CD8-positive, alpha-beta memory T cell (primary cell): ENCODE measurements around the gene FRMD8. TPM values are rescaled to one million over a fixed set of nuclear protein-coding genes. Genes with fewer than 3 reads are reported as not detected.
A peak's percentile ranks its signal among the peaks of the same experiment; 100 is the strongest.

Source experiments
- CTCF ChIA-PET: fragments of 350-600 bp; sonication (Branson Sonifier 250); formaldehyde crosslinking; loops from one replicate; lab custom pipeline; 2021; ENCODE audit warnings: antibody characterized with exemption; lab: Charles Lee
- POLR2A ChIA-PET: fragments of 350-600 bp; sonication (Branson Sonifier 250); formaldehyde crosslinking; loops from one replicate; lab custom pipeline; 2021; ENCODE audit warnings: antibody characterized with exemption; lab: Charles Lee
- DNase-seq, 5 donors: peaks; one replicate each; pipeline versions ENCODE4 v3.0.0 to v3.0.0-alpha.2; 2020 to 2022; ENCODE audit warnings: mixed read lengths in 1 of 5
- H3K27ac ChIP-seq: one replicate; pipeline ENCODE4 v1.7.0; 2013; ENCODE audit warnings: low read depth, mild to moderate bottlenecking, low read length, moderate library complexity
- H3K27me3 ChIP-seq: 2 replicates; pipeline ENCODE4 v1.7.0; 2013; ENCODE audit warnings: low read length, mild to moderate bottlenecking; ENCODE audit not compliant: insufficient read depth, poor library complexity, severe bottlenecking
- H3K36me3 ChIP-seq: 2 replicates; pipeline ENCODE4 v1.7.0; 2013; ENCODE audit warnings: mild to moderate bottlenecking, low read length, moderate library complexity; ENCODE audit not compliant: insufficient read depth
- H3K4me1 ChIP-seq: 2 replicates; pipeline ENCODE4 v1.7.0; 2013; ENCODE audit warnings: mild to moderate bottlenecking, low read length, moderate library complexity; ENCODE audit not compliant: insufficient read depth
- H3K4me3 ChIP-seq: 2 replicates; pipeline ENCODE4 v1.7.0; 2013; ENCODE audit warnings: mild to moderate bottlenecking, low read length
- H3K9me3 ChIP-seq: 2 replicates; pipeline ENCODE4 v1.7.0; 2013; ENCODE audit warnings: mild to moderate bottlenecking, low read length
- H3K27ac Mint-ChIP-seq, 8 donors: one replicate each; pipeline ENCODE4 v1.8.0; 2020 to 2021; ENCODE audit warnings: mixed read lengths in 8 of 8, mild to moderate bottlenecking in 6 of 8, inconsistent platforms in 3 of 8, moderate library complexity in 3 of 8
- H3K27me3 Mint-ChIP-seq, 2 donors: one replicate each; pipeline ENCODE4 v1.8.0; 2020 to 2021; ENCODE audit warnings: mixed read lengths in 2 of 2, mild to moderate bottlenecking in 1 of 2, moderate library complexity in 1 of 2
- H3K36me3 Mint-ChIP-seq, 3 donors: one replicate each; pipeline ENCODE4 v1.8.0; 2020 to 2021; ENCODE audit warnings: mixed read lengths in 3 of 3, inconsistent platforms in 1 of 3, mild to moderate bottlenecking in 1 of 3
- H3K4me1 Mint-ChIP-seq, 3 donors: one replicate each; pipeline ENCODE4 v1.8.0; 2020 to 2021; ENCODE audit warnings: mixed read lengths in 3 of 3, inconsistent platforms in 1 of 3, mild to moderate bottlenecking in 1 of 3
- H3K4me3 Mint-ChIP-seq, 7 donors: one replicate each; pipeline ENCODE4 v1.8.0; 2020 to 2021; ENCODE audit warnings: mixed read lengths in 7 of 7, mild to moderate bottlenecking in 6 of 7, moderate library complexity in 4 of 7, inconsistent platforms in 2 of 7
- H3K9me3 Mint-ChIP-seq, 5 donors: one replicate each; pipeline ENCODE4 v1.8.0; 2020 to 2022; ENCODE audit warnings: mixed read lengths in 5 of 5, mild to moderate bottlenecking in 3 of 5, moderate library complexity in 2 of 5, inconsistent platforms in 1 of 5
- polyA plus RNA-seq: library from polyadenylated mRNA; unstranded; fragments of 300-500 nt; fragmentation: Illumina TruSeq; gene quantifications from one replicate; pipeline ENCODE4 v1.2.3, GENCODE V29; 2021
- total RNA-seq, 2 experiments: library from RNA; stranded (reverse); gene quantifications; one replicate each; pipeline ENCODE4 v1.2.3, GENCODE V29; 2021

The FRMD8 gene
- total and polyA plus RNA-seq, 3 experiments from 2014 or later = 44.9 to 60.6 (median 49.8) TPM

GRCh38 chr11:65400307-65401072, 14.1 kb downstream of the FRMD8 start:
- CTCF ChIA-PET = no interaction called here
- DNase-seq = no peak
- Mint-ChIP-seq H3K27ac (peak overlapping the region in 1 of 8 donors; percentile 33), H3K9me3 (no peaks in the 10 kb centered on the region), H3K36me3 (peaks cover 4 to 77% (median 4%) of the 10 kb centered on the region in 3 donors), H3K4me1 (peaks cover 0 to 6% (median 1%) of the 10 kb centered on the region in 3 donors), H3K4me3 (no peak overlapping the region), H3K27me3 (no peaks in the 10 kb centered on the region)
- Histone ChIP-seq H3K27me3 (no peaks in the 10 kb centered on the region), H3K4me3 (no peak overlapping the region), H3K4me1 (no peaks in the 10 kb centered on the region), H3K27ac (no peak overlapping the region), H3K36me3 (peaks cover 9% of the 10 kb centered on the region), H3K9me3 (no peaks in the 10 kb centered on the region)
- POLR2A ChIA-PET = interaction anchor here (0.8 kb wide), 1 partner anchor 100 kb away, joined by 3 read pairs; no protein-coding TSS in a partner anchor

GRCh38 chr11:65401073-65401802, 14.8 kb downstream of the FRMD8 start:
- ChIA-PET CTCF (no interaction called here), POLR2A (interaction anchor here (0.7 to 0.8 kb wide), 2 partner anchors 43 to 99 kb away, joined by 3 read pairs; no protein-coding TSS in a partner anchor)
- Mint-ChIP-seq H3K27ac (peak overlapping the region in 1 of 8 donors; percentile 65), H3K27me3 (no peaks in the 10 kb centered on the region), H3K4me1 (peaks cover 0 to 6% (median 1%) of the 10 kb centered on the region in 3 donors), H3K9me3 (no peaks in the 10 kb centered on the region), H3K4me3 (no peak overlapping the region), H3K36me3 (peaks cover 4 to 74% (median 4%) of the 10 kb centered on the region in 3 donors)
- Histone ChIP-seq H3K27me3 (no peaks in the 10 kb centered on the region), H3K4me3 (no peak overlapping the region), H3K27ac (no peak overlapping the region), H3K4me1 (no peaks in the 10 kb centered on the region), H3K36me3 (peaks cover 9% of the 10 kb centered on the region), H3K9me3 (no peaks in the 10 kb centered on the region)
- DNase-seq = no peak

GRCh38 chr11:65401803-65402248, 15.4 kb downstream of the FRMD8 start:
- H3K4me3 Mint-ChIP-seq = no peak overlapping the region
- no peaks in the 10 kb centered on the region for H3K4me1 ChIP-seq
- peaks cover 4 to 73% (median 4%) of the 10 kb centered on the region in 3 donors for H3K36me3 Mint-ChIP-seq
- no peaks in the 10 kb centered on the region for H3K27me3 ChIP-seq
- POLR2A ChIA-PET = interaction anchor here (0.7 kb wide), 1 partner anchor 42 kb away, joined by 3 read pairs; no protein-coding TSS in a partner anchor
- no peak overlapping the region for H3K27ac ChIP-seq
- H3K27me3 Mint-ChIP-seq = no peaks in the 10 kb centered on the region
- H3K4me3 ChIP-seq = no peak overlapping the region
- no peak for DNase-seq
- no peaks in the 10 kb centered on the region for H3K9me3 Mint-ChIP-seq
- peak overlapping the region in 2 of 8 donors; percentile 36 to 43 for H3K27ac Mint-ChIP-seq
- CTCF ChIA-PET = no interaction called here
- H3K9me3 ChIP-seq = no peaks in the 10 kb centered on the region
- H3K36me3 ChIP-seq = peaks cover 9% of the 10 kb centered on the region
- H3K4me1 Mint-ChIP-seq = peaks cover 0 to 6% (median 1%) of the 10 kb centered on the region in 3 donors

DNA sequence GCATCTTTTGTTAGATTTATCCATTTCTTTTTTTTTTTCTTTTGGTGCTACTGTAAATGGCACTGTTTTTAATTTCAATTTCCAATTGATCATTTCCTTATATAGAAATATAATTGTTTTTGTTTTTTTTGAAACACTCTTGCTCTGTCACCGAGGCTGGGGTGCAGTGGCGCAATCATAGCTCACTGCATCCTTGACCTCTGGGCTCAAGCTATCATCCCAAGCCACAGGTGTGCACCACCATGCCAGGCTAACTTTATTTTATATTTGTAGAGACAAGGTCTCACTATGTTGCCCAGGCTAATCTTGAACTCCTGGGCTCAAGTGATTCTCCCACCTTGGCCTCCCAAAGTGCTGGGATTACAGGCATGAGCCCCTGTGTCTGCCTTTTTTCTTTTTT, 16.4 kb downstream of the FRMD8 start:
- Histone ChIP-seq H3K4me1 (no peaks in the 10 kb centered on the region), H3K9me3 (no peaks in the 10 kb centered on the region), H3K36me3 (peaks cover 9% of the 10 kb centered on the region), H3K27me3 (no peaks in the 10 kb centered on the region), H3K4me3 (no peak overlapping the region), H3K27ac (no peak overlapping the region)
- DNase-seq = no peak
- Mint-ChIP-seq H3K4me1 (peaks cover 0 to 3% (median 0%) of the 10 kb centered on the region in 3 donors), H3K4me3 (no peak overlapping the region), H3K9me3 (no peaks in the 10 kb centered on the region), H3K36me3 (peaks cover 0 to 72% (median 0%) of the 10 kb centered on the region in 3 donors), H3K27me3 (no peaks in the 10 kb centered on the region), H3K27ac (peak overlapping the region in 1 of 8 donors; percentile 54)
- POLR2A ChIA-PET = no interaction called here
- CTCF ChIA-PET = no interaction called here

DNA sequence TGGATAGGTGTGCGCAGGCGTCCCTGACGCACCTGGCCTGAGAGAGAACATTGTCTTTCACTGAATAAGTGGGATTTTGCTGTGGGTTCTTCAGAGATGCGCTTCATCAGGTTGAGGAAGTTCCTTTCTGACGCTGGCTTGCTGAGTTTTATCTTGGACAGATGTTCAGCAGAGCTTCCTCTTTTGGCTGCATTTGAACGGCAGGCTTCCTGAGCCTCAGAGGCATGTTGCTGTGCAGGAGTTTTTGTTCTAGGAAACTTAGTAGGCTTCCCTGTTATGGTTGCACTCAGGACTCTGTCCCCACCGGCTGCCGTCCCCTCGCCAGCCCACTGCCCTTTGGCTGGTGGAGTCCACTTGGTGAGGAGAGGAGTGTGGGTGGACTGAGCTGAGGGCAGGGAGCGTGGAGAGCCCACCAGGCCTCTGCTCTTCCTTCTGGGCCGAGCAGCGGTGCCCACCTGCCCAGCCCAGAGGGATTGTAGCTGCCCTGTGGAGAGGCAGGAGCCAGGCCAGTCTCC, 17.2 kb downstream of the FRMD8 start:
- H3K4me3 Mint-ChIP-seq = no peak overlapping the region
- no peaks in the 10 kb centered on the region for H3K27me3 Mint-ChIP-seq
- no peak for DNase-seq
- peaks cover 0 to 71% (median 2%) of the 10 kb centered on the region in 3 donors for H3K36me3 Mint-ChIP-seq
- no peaks in the 10 kb centered on the region for H3K9me3 Mint-ChIP-seq
- peaks cover 0 to 3% (median 0%) of the 10 kb centered on the region in 3 donors for H3K4me1 Mint-ChIP-seq
- no peak overlapping the region for H3K4me3 ChIP-seq
- ChIA-PET CTCF (interaction anchor here (1.3 to 3.8 kb wide), 3 partner anchors 13 to 185 kb away, joined by 3 to 15 read pairs (median 4); no protein-coding TSS in a partner anchor), POLR2A (no interaction called here)
- no peaks in the 10 kb centered on the region for H3K9me3 ChIP-seq
- H3K27ac ChIP-seq = peak overlapping the region; percentile 38
- H3K4me1 ChIP-seq = no peaks in the 10 kb centered on the region
- H3K36me3 ChIP-seq = peaks cover 9% of the 10 kb centered on the region
- no peak overlapping the region for H3K27ac Mint-ChIP-seq
- H3K27me3 ChIP-seq = no peaks in the 10 kb centered on the region

DNA sequence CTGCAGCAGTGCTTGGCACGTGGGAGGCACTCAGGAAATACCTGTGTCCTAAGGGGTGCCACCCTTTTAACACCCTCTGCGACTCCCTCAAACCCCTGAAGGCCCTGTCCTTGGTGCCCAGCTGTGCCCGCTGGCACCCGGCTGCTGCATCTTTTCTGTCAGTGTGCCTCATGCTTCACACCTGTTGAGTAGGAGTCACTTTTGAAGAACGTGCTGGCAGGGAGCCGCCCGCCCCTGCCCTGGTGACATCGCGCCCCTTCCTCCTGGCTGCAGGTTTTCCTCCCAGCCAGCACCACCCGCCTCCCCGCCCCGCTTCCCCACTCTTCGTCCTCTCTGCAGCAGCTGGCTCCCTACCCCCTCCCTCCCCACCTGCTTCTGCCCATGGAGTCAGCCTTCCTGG, 17.8 kb downstream of the FRMD8 start:
- Mint-ChIP-seq H3K27ac (no peak overlapping the region), H3K4me3 (no peak overlapping the region), H3K36me3 (peaks cover 0 to 74% (median 2%) of the 10 kb centered on the region in 3 donors), H3K4me1 (peaks cover 0 to 3% (median 0%) of the 10 kb centered on the region in 3 donors), H3K27me3 (no peaks in the 10 kb centered on the region), H3K9me3 (no peaks in the 10 kb centered on the region)
- DNase-seq = no peak
- Histone ChIP-seq H3K4me3 (no peak overlapping the region), H3K36me3 (peaks cover 10% of the 10 kb centered on the region), H3K27ac (peak overlapping the region; percentile 38), H3K9me3 (no peaks in the 10 kb centered on the region), H3K4me1 (no peaks in the 10 kb centered on the region), H3K27me3 (no peaks in the 10 kb centered on the region)
- POLR2A ChIA-PET = interaction anchor here (0.6 kb wide), 1 partner anchor 36 kb away, joined by 3 read pairs; no protein-coding TSS in a partner anchor
- CTCF ChIA-PET = interaction anchor here (1.3 to 3.8 kb wide), 4 partner anchors 12 to 184 kb away, joined by 3 to 15 read pairs (median 4); no protein-coding TSS in a partner anchor

GRCh38 chr11:65404638-65405339, 18.4 kb downstream of the FRMD8 start:
- H3K9me3 Mint-ChIP-seq = no peaks in the 10 kb centered on the region
- CTCF ChIA-PET = interaction anchor here (1.3 to 3.8 kb wide), 4 partner anchors 11 to 183 kb away, joined by 3 to 15 read pairs (median 4); no protein-coding TSS in a partner anchor

More at GRCh38 chr11:65404638-65405339, 18.4 kb downstream of the FRMD8 start:
- H3K27me3 Mint-ChIP-seq = no peaks in the 10 kb centered on the region
- Histone ChIP-seq H3K4me3 (no peak overlapping the region), H3K27ac (no peak overlapping the region), H3K36me3 (peaks cover 15% of the 10 kb centered on the region), H3K9me3 (no peaks in the 10 kb centered on the region), H3K4me1 (no peaks in the 10 kb centered on the region), H3K27me3 (no peaks in the 10 kb centered on the region)
- H3K36me3 Mint-ChIP-seq = peaks cover 0 to 74% (median 3%) of the 10 kb centered on the region in 3 donors
- peak overlapping the region in 2 of 8 donors; percentile 14 to 42 for H3K27ac Mint-ChIP-seq
- DNase-seq = no peak
- H3K4me3 Mint-ChIP-seq = no peak overlapping the region
- peaks cover 0 to 3% (median 0%) of the 10 kb centered on the region in 3 donors for H3K4me1 Mint-ChIP-seq
- POLR2A ChIA-PET = interaction anchor here (0.6 to 0.7 kb wide), 2 partner anchors 35 to 91 kb away, joined by 3 read pairs; no protein-coding TSS in a partner anchor
